AG04450 (cell line): ENCODE measurements around the gene MPRIP. TPM values are rescaled to one million over a fixed set of nuclear protein-coding genes. Genes with fewer than 3 reads are reported as not detected.

Experiments used
- CTCF ChIA-PET: fragments of 300-600, 350-600 bp; formaldehyde crosslinking; extraction: SDS; loops from one replicate; lab custom pipeline; 2022; ENCODE audit warnings: antibody characterized with exemption, inconsistent platforms; lab: Charles Lee
- POLR2A ChIA-PET: fragments of 350-600 bp; formaldehyde crosslinking; extraction: SDS; loops from one replicate; lab custom pipeline; 2021; ENCODE audit warnings: antibody characterized with exemption, inconsistent platforms; lab: Yijun Ruan, JAX
- DNase-seq: peaks from one replicate; pipeline ENCODE4 v3.0.0-alpha.2; 2011; ENCODE audit warnings: low read depth, low spot score
- H3K27ac ChIP-seq: one replicate; pipeline ENCODE4 v1.5.1; 2012; ENCODE audit warnings: low read depth, low read length, control low read depth
- H3K27me3 ChIP-seq: one replicate; pipeline ENCODE4 v1.6.0; 2012; ENCODE audit warnings: low read length; ENCODE audit not compliant: control insufficient read depth, insufficient read depth
- H3K4me3 ChIP-seq: 2 replicates; pipeline ENCODE4 v1.5.1; 2011; ENCODE audit warnings: mild to moderate bottlenecking, low read depth, low read length, control low read depth
- H3K9me3 ChIP-seq: 2 replicates; pipeline ENCODE4 v1.5.1; 2012; ENCODE audit warnings: low read length; ENCODE audit not compliant: control insufficient read depth, insufficient read depth
- CTCF ChIP-seq: IDR thresholded peaks from 2 replicates; pipeline ENCODE4 v1.5.1; 2011; ENCODE audit warnings: low read depth, low read length, control low read depth, inconsistent platforms
- polyA plus RNA-seq: library from polyadenylated mRNA; depleted of rRNA; stranded (reverse); fragments of >200 nt; gene quantifications from 2 replicates; pipeline ENCODE4 v1.2.3, GENCODE V29; 2011

MPRIP gene
- polyA plus RNA-seq, 1 experiment, result 95.0 TPM

- DNase-seq, result no peak
- H3K27ac ChIP-seq, result no peak overlapping the region
- H3K27me3 ChIP-seq, result no peaks in the 10 kb centered on the region
- CTCF ChIA-PET, result no interaction called here
- no peaks in the 10 kb centered on the region for H3K9me3 ChIP-seq
- POLR2A ChIA-PET, result no interaction called here
- no peak overlapping the region for H3K4me3 ChIP-seq
- TF ChIP-seq CTCF, result no peak
Observed at GRCh38 chr17:17223736-17224135, 181.5 kb downstream of the MPRIP start.

- DNase-seq, result no peak
- ChIA-PET CTCF (no interaction called here), POLR2A (no interaction called here)
- Histone ChIP-seq H3K27me3 (no peaks in the 10 kb centered on the region), H3K4me3 (no peak overlapping the region), H3K27ac (no peak overlapping the region), H3K9me3 (no peaks in the 10 kb centered on the region)
- TF ChIP-seq CTCF, result no peak
Observed at GRCh38 chr17:17224137-17224536, 181.9 kb downstream of the MPRIP start.

- Histone ChIP-seq H3K9me3 (no peaks in the 10 kb centered on the region), H3K27me3 (no peaks in the 10 kb centered on the region), H3K4me3 (no peak overlapping the region), H3K27ac (no peak overlapping the region)
- CTCF ChIA-PET, result no interaction called here
- POLR2A ChIA-PET, result interaction anchor here (0.7 kb wide), 1 partner anchor 18 kb away, joined by 9 read pairs; no protein-coding TSS in a partner anchor
- TF ChIP-seq CTCF, result no peak
- DNase-seq, result no peak
Observed at GRCh38 chr17:17225901-17226300, 183.6 kb downstream of the MPRIP start.

DNA sequence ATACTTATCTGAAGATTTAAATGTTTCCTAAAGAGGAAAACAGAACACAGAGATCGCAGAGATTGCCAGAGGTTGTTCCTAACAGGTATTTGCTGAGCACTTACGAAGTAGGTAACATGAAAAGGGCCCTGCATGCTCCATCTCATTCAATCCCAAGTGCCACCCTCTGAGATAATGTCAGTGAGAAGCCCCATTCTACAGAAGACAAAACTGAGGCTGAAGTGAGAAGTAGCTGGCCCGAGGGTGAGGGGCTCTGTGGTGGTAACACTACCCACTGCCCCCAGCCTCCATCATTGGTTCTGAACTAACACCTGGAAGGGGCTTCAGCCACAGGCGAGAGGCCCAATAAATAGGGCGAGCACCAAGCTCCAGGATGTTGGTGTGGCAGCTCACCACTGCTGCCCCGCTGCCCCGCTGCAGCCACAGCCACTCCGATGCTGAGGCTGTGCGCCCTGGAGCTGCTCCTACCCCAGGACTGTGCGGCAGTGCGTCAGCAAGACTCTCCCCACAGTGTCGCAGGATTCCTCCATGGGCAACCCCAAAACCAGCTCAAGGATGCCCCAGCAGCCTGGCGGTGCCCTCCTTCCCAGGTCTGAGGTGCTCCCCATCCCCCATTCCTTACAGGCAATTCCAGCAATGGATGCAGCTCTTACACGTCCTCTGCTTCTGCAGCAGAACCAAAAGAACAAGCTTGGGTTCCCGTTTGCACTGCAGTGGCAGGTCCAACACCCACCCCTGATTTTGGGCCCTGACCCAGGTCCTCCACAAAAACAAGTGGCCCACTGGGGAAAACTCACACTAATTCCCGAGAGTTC, 184.4 kb downstream of the MPRIP start:
- Histone ChIP-seq H3K27ac (no peak overlapping the region), H3K27me3 (no peaks in the 10 kb centered on the region), H3K4me3 (no peak overlapping the region), H3K9me3 (no peaks in the 10 kb centered on the region)
- ChIA-PET POLR2A (interaction anchor here (0.7 kb wide), 1 partner anchor 19 kb away, joined by 9 read pairs; no protein-coding TSS in a partner anchor), CTCF (no interaction called here)
- TF ChIP-seq CTCF, result no peak
- no peak for DNase-seq

- POLR2A ChIA-PET, result no interaction called here
- Histone ChIP-seq H3K4me3 (no peak overlapping the region), H3K9me3 (no peaks in the 10 kb centered on the region), H3K27ac (no peak overlapping the region), H3K27me3 (no peaks in the 10 kb centered on the region)
- no peak for DNase-seq
- no peak for TF ChIP-seq CTCF
- CTCF ChIA-PET, result no interaction called here
Observed at GRCh38 chr17:17227608-17228520, 185.6 kb downstream of the MPRIP start.
